Mucosa of stomach (tissue), 1 donor: ENCODE measurements around the gene PARD6B.
"Not testable (repeated sequence)": the region's sequence is repeated elsewhere in the genome, so short reads cannot be mapped to it uniquely, and the experiment has no call there.

Experiments used
- H3K27me3 ChIP-seq: one replicate; pipeline ENCODE4 v1.7.0; 2013; ENCODE audit warnings: mild to moderate bottlenecking, low read length; ENCODE audit not compliant: control insufficient read depth, insufficient read depth
- H3K36me3 ChIP-seq: one replicate; pipeline ENCODE4 v1.7.0; 2013; ENCODE audit warnings: low read length; ENCODE audit not compliant: control insufficient read depth, insufficient read depth
- H3K4me1 ChIP-seq: one replicate; pipeline ENCODE4 v1.7.0; 2013; ENCODE audit warnings: mild to moderate bottlenecking, low read length; ENCODE audit not compliant: control insufficient read depth, insufficient read depth
- H3K4me3 ChIP-seq: one replicate; pipeline ENCODE4 v1.7.0; 2013; ENCODE audit warnings: low read length
- H3K9ac ChIP-seq: one replicate; pipeline ENCODE4 v1.7.0; 2013; ENCODE audit warnings: mild to moderate bottlenecking, low read length, moderate library complexity
- H3K9me3 ChIP-seq: one replicate; pipeline ENCODE4 v1.7.0; 2013; ENCODE audit warnings: mild to moderate bottlenecking, low read length, moderate library complexity; ENCODE audit not compliant: control insufficient read depth
- donor health status: Pancreatic carcinoma.

PARD6B gene

GRCh38 chr20:50778994-50779393 is 47.6 kb downstream of the PARD6B start:
- not testable (repeated sequence) for H3K9ac ChIP-seq

DNA sequence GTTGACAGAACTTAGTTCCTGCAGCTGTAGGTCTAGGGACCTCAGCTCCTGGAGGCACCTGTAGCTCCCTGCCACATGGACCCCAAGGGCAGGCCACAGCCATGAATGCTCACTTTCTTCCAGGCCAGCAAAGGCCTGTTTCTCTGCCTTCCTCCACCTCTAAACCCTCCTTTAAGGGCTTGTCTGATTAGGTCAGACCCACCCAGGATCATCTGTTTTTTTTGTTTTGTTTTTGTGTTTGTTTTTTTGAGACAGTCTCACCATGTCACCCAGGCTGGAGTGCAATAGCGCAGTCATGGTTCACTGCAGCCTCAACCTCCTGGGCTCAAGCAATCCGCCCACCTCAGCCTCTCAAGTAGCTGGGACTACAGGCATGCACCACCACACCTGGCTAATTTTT is 52.0 kb downstream of the PARD6B start:
- Histone ChIP-seq H3K4me1 (no peaks in the 10 kb centered on the region), H3K9me3 (no peaks in the 10 kb centered on the region), H3K36me3 (no peaks in the 10 kb centered on the region), H3K4me3 (no peak overlapping the region), H3K27me3 (no peaks in the 10 kb centered on the region), H3K9ac (no peak overlapping the region)

More at GRCh38 chr20:50778994-50779393, 47.6 kb downstream of the PARD6B start:
- H3K4me3 ChIP-seq, H3K4me1 ChIP-seq, H3K9me3 ChIP-seq, H3K36me3 ChIP-seq, H3K27me3 ChIP-seq: not testable (repeated sequence)

DNA sequence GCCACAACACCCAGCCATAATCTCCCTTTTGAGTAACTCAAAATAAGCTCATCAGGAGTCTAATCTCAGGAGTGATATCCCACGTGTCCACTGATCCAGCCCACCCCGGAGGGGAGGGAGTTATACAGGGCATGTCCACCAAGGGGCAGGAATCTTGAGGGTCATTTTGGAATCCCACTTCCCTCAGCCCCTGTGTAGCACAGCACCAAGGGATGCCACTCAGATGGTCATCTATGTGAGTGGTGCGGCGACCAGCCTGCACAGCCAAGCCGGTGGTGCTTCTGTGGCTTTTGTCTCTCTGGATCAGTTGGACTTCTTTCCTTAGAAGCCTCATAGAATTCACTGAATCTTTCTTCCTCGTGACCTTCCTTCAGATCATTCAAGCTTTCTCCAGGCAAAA is 52.5 kb downstream of the PARD6B start:
- Histone ChIP-seq H3K9me3 (no peaks in the 10 kb centered on the region), H3K36me3 (no peaks in the 10 kb centered on the region), H3K4me3 (no peak overlapping the region), H3K4me1 (no peaks in the 10 kb centered on the region), H3K9ac (no peak overlapping the region), H3K27me3 (no peaks in the 10 kb centered on the region)

GRCh38 chr20:50784464-50784863 is 53.1 kb downstream of the PARD6B start:
- H3K9ac ChIP-seq, result no peak overlapping the region
- no peaks in the 10 kb centered on the region for H3K4me1 ChIP-seq
- H3K4me3 ChIP-seq, result no peak overlapping the region
- no peaks in the 10 kb centered on the region for H3K27me3 ChIP-seq
- H3K9me3 ChIP-seq, result no peaks in the 10 kb centered on the region
- H3K36me3 ChIP-seq, result no peaks in the 10 kb centered on the region

GRCh38 chr20:50786703-50787102 is 55.3 kb downstream of the PARD6B start:
- H3K9ac ChIP-seq, result no peak overlapping the region
- H3K9me3 ChIP-seq, result no peaks in the 10 kb centered on the region
- peaks cover 14% of the 10 kb centered on the region for H3K4me1 ChIP-seq
- H3K36me3 ChIP-seq, result no peaks in the 10 kb centered on the region
- H3K4me3 ChIP-seq, result no peak overlapping the region
- no peaks in the 10 kb centered on the region for H3K27me3 ChIP-seq

GRCh38 chr20:50787181-50787580 is 55.8 kb downstream of the PARD6B start:
- Histone ChIP-seq H3K9ac (no peak overlapping the region), H3K9me3 (no peaks in the 10 kb centered on the region), H3K36me3 (no peaks in the 10 kb centered on the region), H3K4me1 (peaks cover 14% of the 10 kb centered on the region), H3K27me3 (no peaks in the 10 kb centered on the region), H3K4me3 (no peak overlapping the region)

DNA sequence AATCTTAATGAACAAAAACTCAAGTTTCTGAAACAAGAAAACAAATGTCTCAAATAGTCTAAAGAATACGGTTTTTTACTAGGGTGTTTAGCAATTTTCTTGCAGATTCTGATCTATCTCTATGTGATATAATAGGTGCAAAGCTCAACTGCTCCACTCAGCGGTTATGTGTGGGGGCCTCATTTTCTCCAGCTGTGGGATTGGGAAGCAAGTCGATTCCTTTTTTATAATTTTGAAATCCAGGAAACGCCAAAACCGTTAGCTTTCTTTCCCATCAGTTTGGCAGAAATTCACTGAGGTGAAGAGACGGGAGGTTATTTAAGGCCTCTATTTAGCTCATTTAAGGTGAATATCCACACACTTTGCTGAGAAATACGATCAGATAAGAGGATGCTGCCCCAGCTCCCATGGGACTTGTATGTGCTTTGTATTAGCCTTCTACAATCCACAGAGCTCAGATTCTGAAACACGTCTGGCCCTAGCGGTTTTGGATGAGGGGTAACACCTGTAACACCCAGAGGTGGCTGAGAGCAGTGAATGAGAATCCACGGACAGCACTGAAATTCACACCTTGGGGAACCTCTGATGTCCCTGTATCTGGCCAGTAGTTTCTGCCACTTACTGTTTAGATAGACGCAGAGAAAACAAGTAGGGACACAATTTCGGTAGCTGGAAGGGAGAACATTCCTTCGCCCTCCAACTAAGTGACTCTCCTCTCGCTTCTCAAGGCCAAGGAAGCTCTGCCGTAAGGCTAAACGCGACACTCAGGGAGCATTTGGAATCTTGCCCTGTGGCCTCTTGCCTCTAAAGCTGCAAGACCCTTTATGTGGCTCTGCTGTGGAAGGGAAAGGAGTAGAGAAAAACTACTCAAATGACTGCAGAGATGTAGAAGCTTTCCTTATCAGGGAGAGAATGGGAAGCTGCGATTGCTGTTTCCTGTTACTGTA is 56.9 kb downstream of the PARD6B start:
- H3K36me3 ChIP-seq, result no peaks in the 10 kb centered on the region

GRCh38 chr20:50789968-50790650 is 58.7 kb downstream of the PARD6B start:
- Histone ChIP-seq H3K36me3 (no peaks in the 10 kb centered on the region), H3K9ac (peak overlapping the region; percentile 73), H3K9me3 (no peaks in the 10 kb centered on the region), H3K27me3 (no peaks in the 10 kb centered on the region), H3K4me1 (peaks cover 21% of the 10 kb centered on the region), H3K4me3 (no peak overlapping the region)

More for the DNA sequence above, 56.9 kb downstream of the PARD6B start:
- Histone ChIP-seq H3K27me3 (no peaks in the 10 kb centered on the region), H3K4me3 (no peak overlapping the region), H3K9ac (no peak overlapping the region), H3K4me1 (peaks cover 14% of the 10 kb centered on the region), H3K9me3 (no peaks in the 10 kb centered on the region)

DNA sequence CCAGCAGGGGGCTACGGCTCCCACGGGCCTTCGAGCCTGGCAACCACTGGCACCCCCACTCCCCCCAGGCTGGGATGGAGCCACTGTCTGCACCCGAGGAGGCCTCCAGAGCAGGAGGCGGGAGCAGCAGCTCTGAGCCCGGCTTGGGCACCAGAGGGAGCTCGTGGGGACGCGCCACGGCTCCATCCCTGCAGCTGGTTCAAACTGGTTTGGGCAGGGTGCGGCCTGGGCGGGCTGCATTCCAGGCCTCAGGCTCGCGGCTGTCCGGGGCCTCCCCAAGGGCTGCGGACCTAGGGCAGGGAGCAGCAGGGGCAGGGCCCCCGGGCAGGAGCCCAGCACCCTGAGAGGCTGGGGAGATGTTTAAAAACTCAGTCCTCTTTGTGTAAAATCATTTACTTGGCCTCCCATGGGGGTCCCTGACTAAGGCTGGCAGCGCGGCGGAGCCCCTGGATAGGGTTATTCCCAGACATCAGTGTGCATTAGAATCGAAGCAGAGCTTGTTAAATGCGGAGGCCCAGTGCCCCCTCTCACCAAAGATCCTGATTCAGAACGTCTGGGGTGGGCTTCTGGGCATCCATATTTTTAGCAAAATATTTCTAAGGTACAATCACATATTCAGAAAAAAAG is 59.4 kb downstream of the PARD6B start:
- H3K4me3 ChIP-seq, result no peak overlapping the region
- H3K36me3 ChIP-seq, result no peaks in the 10 kb centered on the region
- peak overlapping the region; percentile 73 for H3K9ac ChIP-seq
- H3K4me1 ChIP-seq, result peaks cover 21% of the 10 kb centered on the region
- H3K9me3 ChIP-seq, result no peaks in the 10 kb centered on the region
- H3K27me3 ChIP-seq, result no peaks in the 10 kb centered on the region

- Histone ChIP-seq H3K4me1 (peaks cover 21% of the 10 kb centered on the region), H3K27me3 (no peaks in the 10 kb centered on the region), H3K36me3 (no peaks in the 10 kb centered on the region), H3K9ac (no peak overlapping the region), H3K4me3 (no peak overlapping the region), H3K9me3 (no peaks in the 10 kb centered on the region)
Measured at GRCh38 chr20:50792708-50793574, 61.6 kb downstream of the PARD6B start.

DNA sequence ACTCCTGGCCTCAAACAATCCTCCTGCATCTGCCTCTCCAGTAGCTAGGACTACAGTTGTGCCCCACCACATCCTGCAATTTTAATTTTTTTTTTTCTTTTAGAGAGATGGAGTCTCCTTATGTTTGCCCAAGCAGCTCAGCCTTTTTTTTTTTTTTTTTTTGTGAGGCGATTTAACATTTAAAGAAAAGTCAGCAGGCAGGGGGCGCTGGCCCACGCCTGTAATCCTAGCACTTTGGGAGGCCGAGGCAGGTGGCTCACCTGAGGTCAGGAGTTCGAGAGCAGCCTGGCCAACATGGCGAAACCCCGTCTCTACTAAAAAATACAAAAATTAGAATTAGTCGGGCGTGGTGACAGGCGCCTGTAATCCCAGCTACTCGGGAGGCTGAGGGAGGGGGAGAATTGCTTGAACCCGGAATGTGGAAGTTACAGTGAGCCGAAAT is 62.2 kb downstream of the PARD6B start:
- H3K27me3 ChIP-seq, H3K4me3 ChIP-seq, H3K9me3 ChIP-seq, H3K9ac ChIP-seq, H3K36me3 ChIP-seq: not testable (repeated sequence)
- peaks cover 21% of the 10 kb centered on the region for H3K4me1 ChIP-seq
